Measurements from ENCODE around the gene MAGEA2. TPM values are rescaled to one million over a fixed set of nuclear protein-coding genes. Genes with fewer than 3 reads are reported as not detected.
"Not testable (repeated sequence)": the region's sequence is repeated elsewhere in the genome, so short reads cannot be mapped to it uniquely, and the experiment has no call there.

The MAGEA2 gene
- total and polyA plus RNA-seq, 2 of the 13 experiments (the other 11 are each of a cell fraction or from before 2014, with no cell fraction given), result 0.05 to 0.15 TPM

DNA sequence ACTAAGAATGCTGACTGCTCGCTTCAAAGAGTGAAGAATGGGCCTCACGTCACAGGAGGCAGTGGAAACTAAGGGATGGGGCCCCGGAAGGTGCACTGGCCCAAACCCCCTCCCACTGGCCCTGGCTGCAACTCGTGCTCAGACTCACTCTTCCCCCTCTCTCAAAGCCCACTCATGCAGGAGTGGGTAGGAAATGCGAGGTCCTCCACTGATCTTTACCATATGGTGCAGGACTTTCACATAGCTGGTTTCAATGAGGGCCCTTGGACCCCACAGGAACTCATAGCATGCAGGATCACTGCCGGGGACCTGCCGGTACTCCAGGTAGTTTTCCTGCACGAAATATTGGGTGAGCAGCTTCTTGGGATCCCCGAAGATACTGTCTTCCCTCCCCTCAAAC, 12.9 kb upstream of the MAGEA2 start:
- H3K4me1 ChIP-seq (ENCODE audit: insufficient read depth, low read length); H3K9me3 ChIP-seq (ENCODE audit: low read length); H3K79me2 ChIP-seq (ENCODE audit: insufficient read depth, low read length); H3K36me3 ChIP-seq (replicated peaks in 1 of 2; ENCODE audit: control insufficient read depth in 1 of 2, insufficient read depth in 2 of 2, low read length in 2 of 2); H3K4me2 ChIP-seq (ENCODE audit: low read depth, low read length); CTCF ChIA-PET (ENCODE audit: low intra/inter-chr PET ratio, low total read pairs); H3K9ac ChIP-seq (ENCODE audit: insufficient read depth, low read depth, low read length); H3K4me3 ChIP-seq (replicated peaks in 1 of 3; ENCODE audit: insufficient read depth in 1 of 3, low read depth in 2 of 3, low read length in 3 of 3); H2AFZ ChIP-seq (ENCODE audit: low read length); POLR2A ChIA-PET; H3K27ac ChIP-seq (ENCODE audit: extremely low read length, insufficient read depth, low read length); ATAC-seq; DNase-seq (ENCODE audit: low spot score); BruUV-seq (replicated peaks); intact Hi-C loops (cut with micrococcal nuclease; ENCODE audit: unreplicated experiment); FAIRE-seq; H3K27me3 ChIP-seq (ENCODE audit: control insufficient read depth in 1 of 2, insufficient read depth in 2 of 2, low read length in 2 of 2); H4K20me1 ChIP-seq (ENCODE audit: insufficient read depth, low read length); in situ Hi-C loops (cut with HindIII; ENCODE audit: extremely low pct_ligation_motif_present, low pct_unique_long_range_greater_than_20kb): not testable (repeated sequence)
- WGBS (ENCODE audit: low lambda C conversion rate), result no CpG with 5 or more reads among the region's 9 CpGs

DNA sequence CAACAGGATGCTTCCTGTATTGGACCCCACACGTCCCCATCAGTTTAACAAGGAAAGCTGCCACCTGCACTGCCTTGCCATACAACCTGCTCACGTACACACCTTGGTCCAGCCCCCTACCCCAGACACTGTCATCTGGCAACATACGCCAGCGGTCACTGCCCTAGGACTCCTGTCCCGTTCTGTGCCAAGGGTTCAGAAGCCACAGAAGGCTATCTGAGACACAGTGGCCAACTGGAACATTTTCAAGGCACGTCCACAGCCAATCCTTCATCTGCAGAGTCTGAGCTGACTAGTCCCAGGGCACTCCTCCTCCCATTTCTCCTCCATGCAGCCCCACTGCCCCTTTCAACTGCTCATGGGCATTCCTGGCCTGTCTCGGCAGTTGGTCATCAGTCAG, 7.9 kb upstream of the MAGEA2 start:
- H3K4me2 ChIP-seq (ENCODE audit: low read depth, low read length); H2AFZ ChIP-seq (ENCODE audit: low read length); H3K9ac ChIP-seq (ENCODE audit: insufficient read depth, low read depth, low read length); in situ Hi-C loops (cut with HindIII; ENCODE audit: extremely low pct_ligation_motif_present, low pct_unique_long_range_greater_than_20kb); H3K36me3 ChIP-seq (replicated peaks in 1 of 2; ENCODE audit: control insufficient read depth in 1 of 2, insufficient read depth in 2 of 2, low read length in 2 of 2); FAIRE-seq; H3K9me3 ChIP-seq (ENCODE audit: low read length); BruUV-seq (replicated peaks); intact Hi-C loops (cut with micrococcal nuclease; ENCODE audit: unreplicated experiment); DNase-seq (ENCODE audit: low spot score); POLR2A ChIA-PET; H3K4me1 ChIP-seq (ENCODE audit: insufficient read depth, low read length); CTCF ChIA-PET (ENCODE audit: low intra/inter-chr PET ratio, low total read pairs); H3K4me3 ChIP-seq (replicated peaks in 1 of 3; ENCODE audit: insufficient read depth in 1 of 3, low read depth in 2 of 3, low read length in 3 of 3); H4K20me1 ChIP-seq (ENCODE audit: insufficient read depth, low read length); ATAC-seq; H3K27me3 ChIP-seq (ENCODE audit: control insufficient read depth in 1 of 2, insufficient read depth in 2 of 2, low read length in 2 of 2); H3K27ac ChIP-seq (ENCODE audit: extremely low read length, insufficient read depth, low read length); H3K79me2 ChIP-seq (ENCODE audit: insufficient read depth, low read length): not testable (repeated sequence)
- WGBS (ENCODE audit: low lambda C conversion rate), result no CpG with 5 or more reads among the region's 7 CpGs

DNA sequence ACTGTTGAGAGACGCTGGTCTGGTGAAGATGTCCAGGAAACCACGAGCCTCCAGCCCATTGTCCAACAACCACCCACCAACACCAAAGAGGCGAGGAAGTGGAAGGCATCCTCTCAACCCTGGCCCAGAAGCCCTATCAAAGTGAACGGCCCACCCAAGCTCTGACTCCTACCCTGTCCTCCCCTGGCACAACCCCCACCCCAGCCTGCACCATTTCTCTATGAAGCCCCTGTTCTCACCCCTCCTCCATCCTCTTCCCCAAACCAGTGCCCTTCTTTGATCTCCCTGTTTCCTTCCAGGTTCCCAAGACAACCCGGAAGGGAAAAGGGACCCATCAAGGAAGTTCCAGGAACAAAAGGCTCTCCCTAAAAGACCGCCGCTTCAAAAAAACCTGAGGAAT, 5.9 kb upstream of the MAGEA2 start:
- WGBS (ENCODE audit: low lambda C conversion rate), result no CpG with 5 or more reads among the region's 7 CpGs
- not testable (repeated sequence) for BruUV-seq (replicated peaks)

DNA sequence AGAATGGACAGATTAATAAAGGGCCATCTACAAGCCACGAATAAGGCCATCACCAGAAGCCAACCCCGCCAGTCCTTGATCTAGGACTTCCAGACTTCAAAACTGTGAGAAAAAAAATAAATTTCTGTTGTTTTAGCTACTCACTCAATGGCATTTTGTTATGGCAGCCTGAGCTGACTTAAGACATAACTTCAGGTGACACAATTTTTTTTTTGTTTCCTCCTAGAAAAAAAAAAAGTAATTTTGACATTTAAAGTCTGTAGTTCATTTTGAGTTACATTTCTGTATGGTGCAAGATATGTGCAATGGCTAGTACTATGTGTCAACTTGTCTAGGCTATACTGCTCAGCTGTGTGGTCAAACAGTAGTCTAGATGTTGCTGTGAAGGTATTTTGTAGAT, 5.3 kb upstream of the MAGEA2 start, which contains the start of gene CSAG3:
Gene CSAG3 (plus strand): TSS at position 301 of the 400 bp plus-strand sequence.
- H3K36me3 ChIP-seq (replicated peaks in 1 of 2; ENCODE audit: control insufficient read depth in 1 of 2, insufficient read depth in 2 of 2, low read length in 2 of 2); CTCF ChIA-PET (ENCODE audit: low intra/inter-chr PET ratio, low total read pairs); FAIRE-seq; DNase-seq (ENCODE audit: low spot score); H3K79me2 ChIP-seq (ENCODE audit: insufficient read depth, low read length); H3K9ac ChIP-seq (ENCODE audit: insufficient read depth, low read depth, low read length); H3K4me1 ChIP-seq (ENCODE audit: insufficient read depth, low read length); in situ Hi-C loops (cut with HindIII; ENCODE audit: extremely low pct_ligation_motif_present, low pct_unique_long_range_greater_than_20kb); ATAC-seq; H3K27ac ChIP-seq (ENCODE audit: extremely low read length, insufficient read depth, low read length); BruUV-seq (replicated peaks); H3K4me2 ChIP-seq (ENCODE audit: low read depth, low read length); H3K9me3 ChIP-seq (ENCODE audit: low read length); H3K4me3 ChIP-seq (replicated peaks in 1 of 3; ENCODE audit: insufficient read depth in 1 of 3, low read depth in 2 of 3, low read length in 3 of 3); H3K27me3 ChIP-seq (ENCODE audit: control insufficient read depth in 1 of 2, insufficient read depth in 2 of 2, low read length in 2 of 2); H2AFZ ChIP-seq (ENCODE audit: low read length); H4K20me1 ChIP-seq (ENCODE audit: insufficient read depth, low read length); intact Hi-C loops (cut with micrococcal nuclease; ENCODE audit: unreplicated experiment); POLR2A ChIA-PET: not testable (repeated sequence)
- no CpG with 5 or more reads among the region's 2 CpGs for WGBS (ENCODE audit: low lambda C conversion rate)

More for the DNA sequence above, 5.9 kb upstream of the MAGEA2 start:
- H3K27ac ChIP-seq (ENCODE audit: extremely low read length, insufficient read depth, low read length); H3K4me2 ChIP-seq (ENCODE audit: low read depth, low read length); H3K36me3 ChIP-seq (replicated peaks in 1 of 2; ENCODE audit: control insufficient read depth in 1 of 2, insufficient read depth in 2 of 2, low read length in 2 of 2); H3K9ac ChIP-seq (ENCODE audit: insufficient read depth, low read depth, low read length); H3K27me3 ChIP-seq (ENCODE audit: control insufficient read depth in 1 of 2, insufficient read depth in 2 of 2, low read length in 2 of 2); POLR2A ChIA-PET; CTCF ChIA-PET (ENCODE audit: low intra/inter-chr PET ratio, low total read pairs); H2AFZ ChIP-seq (ENCODE audit: low read length); H3K4me3 ChIP-seq (replicated peaks in 1 of 3; ENCODE audit: insufficient read depth in 1 of 3, low read depth in 2 of 3, low read length in 3 of 3); FAIRE-seq; DNase-seq (ENCODE audit: low spot score); intact Hi-C loops (cut with micrococcal nuclease; ENCODE audit: unreplicated experiment); in situ Hi-C loops (cut with HindIII; ENCODE audit: extremely low pct_ligation_motif_present, low pct_unique_long_range_greater_than_20kb); H3K4me1 ChIP-seq (ENCODE audit: insufficient read depth, low read length); H3K79me2 ChIP-seq (ENCODE audit: insufficient read depth, low read length); H4K20me1 ChIP-seq (ENCODE audit: insufficient read depth, low read length); ATAC-seq; H3K9me3 ChIP-seq (ENCODE audit: low read length): not testable (repeated sequence)

Data from HepG2 (cell line).